SK-N-SH (cell line): ENCODE results near the gene CLDN3.
A peak's percentile ranks its signal among the peaks of the same experiment; 100 is the strongest.

Experiments used
- EP300 ChIP-seq, 2 experiments: IDR thresholded peaks; 2 replicates each; pipeline versions ENCODE4 v1.4.0 to v1.6.1; 2012; ENCODE audit warnings: borderline replicate concordance in 1 of 2, low read depth in 1 of 2, low read length in 1 of 2
- FOXM1 ChIP-seq: IDR thresholded peaks from 2 replicates; pipeline ENCODE4 v1.4.0; 2012; ENCODE audit warnings: low read depth, mild to moderate bottlenecking
- MXI1 ChIP-seq: IDR thresholded peaks from 2 replicates; pipeline ENCODE4 v1.6.1; 2012; ENCODE audit warnings: mild to moderate bottlenecking, low read depth, low read length, improper control_type of control experiment
- POLR2AphosphoS5 ChIP-seq: IDR thresholded peaks from 2 replicates; pipeline ENCODE4 v1.6.1; 2012; ENCODE audit warnings: low read depth, low read length
- RAD21 ChIP-seq: IDR thresholded peaks from 2 replicates; pipeline ENCODE4 v1.6.1; 2012; ENCODE audit warnings: mild to moderate bottlenecking, low read length
- TAF1 ChIP-seq: IDR thresholded peaks from 2 replicates; pipeline ENCODE4 v1.6.1; 2012; ENCODE audit warnings: low read depth, mild to moderate bottlenecking, low read length, moderate library complexity, borderline replicate concordance
- TF ChIP-seq, protein P1 (sequence below): IDR thresholded peaks from 2 replicates; pipeline ENCODE4 v1.4.0; 2012; ENCODE audit warnings: low read depth
- TF ChIP-seq, protein P2 (sequence below): fragments of 200-600 bp; sonication (generic); IDR thresholded peaks from 2 replicates; pipeline ENCODE4 v1.6.1; 2017; ENCODE audit warnings: antibody characterized with exemption, mild to moderate bottlenecking, moderate library complexity
- TF ChIP-seq, protein P3 (sequence below): IDR thresholded peaks from 2 replicates; pipeline ENCODE4 v1.4.0; 2012; ENCODE audit warnings: low read depth, borderline replicate concordance
- TF ChIP-seq, protein P4 (sequence below): IDR thresholded peaks from 2 replicates; pipeline ENCODE4 v1.6.1; 2012; ENCODE audit warnings: mild to moderate bottlenecking, low read depth, low read length, moderate library complexity

DNA sequence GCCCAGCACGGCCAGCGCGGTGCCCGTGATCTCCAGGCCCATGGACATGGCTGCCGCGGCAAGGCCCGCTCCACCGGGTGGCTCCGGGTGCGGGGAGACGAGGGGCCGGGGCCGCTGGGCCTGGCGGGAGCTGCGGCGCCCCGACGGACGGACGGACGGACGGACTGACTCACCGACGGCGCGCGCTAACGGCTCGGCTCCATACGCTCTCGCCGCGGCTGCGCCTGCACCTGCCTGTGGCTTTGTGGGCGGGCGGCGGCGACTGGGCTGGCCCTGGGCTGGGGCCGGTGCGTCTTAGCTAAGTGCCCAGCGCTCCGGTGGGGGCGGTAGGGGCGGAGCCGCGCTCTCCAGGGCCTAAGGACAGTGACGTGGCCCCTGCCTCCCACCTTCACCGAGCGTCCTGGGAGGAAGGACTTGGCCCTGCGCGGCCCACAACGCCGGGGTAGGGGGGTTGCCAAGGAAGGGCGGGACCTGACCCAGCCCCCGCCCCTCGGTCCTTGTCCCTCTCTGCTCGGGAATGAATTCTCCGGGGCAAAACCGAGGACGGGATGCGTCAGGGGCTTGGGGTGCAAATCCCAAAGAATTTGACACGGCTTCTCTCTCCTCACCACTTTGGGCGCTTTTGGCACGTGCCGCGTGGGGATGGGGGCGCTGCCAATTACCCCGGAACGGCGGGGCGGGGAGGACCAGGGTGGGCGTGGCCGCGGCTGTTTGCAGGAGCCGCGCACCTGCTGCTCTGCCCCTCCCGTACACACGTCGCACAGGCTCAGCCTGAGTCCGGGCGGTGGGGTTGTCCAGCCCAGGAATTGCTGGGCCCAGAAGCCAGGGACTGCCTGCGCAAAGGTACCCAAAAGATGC is at the start of gene CLDN3:
- TF ChIP-seq, protein P1, sequence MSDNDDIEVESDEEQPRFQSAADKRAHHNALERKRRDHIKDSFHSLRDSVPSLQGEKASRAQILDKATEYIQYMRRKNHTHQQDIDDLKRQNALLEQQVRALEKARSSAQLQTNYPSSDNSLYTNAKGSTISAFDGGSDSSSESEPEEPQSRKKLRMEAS, result no peak
- TF ChIP-seq, protein P2, sequence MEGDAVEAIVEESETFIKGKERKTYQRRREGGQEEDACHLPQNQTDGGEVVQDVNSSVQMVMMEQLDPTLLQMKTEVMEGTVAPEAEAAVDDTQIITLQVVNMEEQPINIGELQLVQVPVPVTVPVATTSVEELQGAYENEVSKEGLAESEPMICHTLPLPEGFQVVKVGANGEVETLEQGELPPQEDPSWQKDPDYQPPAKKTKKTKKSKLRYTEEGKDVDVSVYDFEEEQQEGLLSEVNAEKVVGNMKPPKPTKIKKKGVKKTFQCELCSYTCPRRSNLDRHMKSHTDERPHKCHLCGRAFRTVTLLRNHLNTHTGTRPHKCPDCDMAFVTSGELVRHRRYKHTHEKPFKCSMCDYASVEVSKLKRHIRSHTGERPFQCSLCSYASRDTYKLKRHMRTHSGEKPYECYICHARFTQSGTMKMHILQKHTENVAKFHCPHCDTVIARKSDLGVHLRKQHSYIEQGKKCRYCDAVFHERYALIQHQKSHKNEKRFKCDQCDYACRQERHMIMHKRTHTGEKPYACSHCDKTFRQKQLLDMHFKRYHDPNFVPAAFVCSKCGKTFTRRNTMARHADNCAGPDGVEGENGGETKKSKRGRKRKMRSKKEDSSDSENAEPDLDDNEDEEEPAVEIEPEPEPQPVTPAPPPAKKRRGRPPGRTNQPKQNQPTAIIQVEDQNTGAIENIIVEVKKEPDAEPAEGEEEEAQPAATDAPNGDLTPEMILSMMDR, result no peak
- TF ChIP-seq FOXM1 (no peak), RAD21 (no peak), MXI1 (0 out of 2 replicates have a peak, but pooled peaks have one; percentile 23), POLR2AphosphoS5 (no peak), EP300 (IDR thresholded peaks at IDR 0.05; ENCODE audit: borderline replicate concordance in 1 of 2, low read depth in 1 of 2, low read length in 1 of 2) (no peak), TAF1 (no peak)
- TF ChIP-seq, protein P3, sequence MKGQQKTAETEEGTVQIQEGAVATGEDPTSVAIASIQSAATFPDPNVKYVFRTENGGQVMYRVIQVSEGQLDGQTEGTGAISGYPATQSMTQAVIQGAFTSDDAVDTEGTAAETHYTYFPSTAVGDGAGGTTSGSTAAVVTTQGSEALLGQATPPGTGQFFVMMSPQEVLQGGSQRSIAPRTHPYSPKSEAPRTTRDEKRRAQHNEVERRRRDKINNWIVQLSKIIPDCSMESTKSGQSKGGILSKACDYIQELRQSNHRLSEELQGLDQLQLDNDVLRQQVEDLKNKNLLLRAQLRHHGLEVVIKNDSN, result no peak
- TF ChIP-seq, protein P4, sequence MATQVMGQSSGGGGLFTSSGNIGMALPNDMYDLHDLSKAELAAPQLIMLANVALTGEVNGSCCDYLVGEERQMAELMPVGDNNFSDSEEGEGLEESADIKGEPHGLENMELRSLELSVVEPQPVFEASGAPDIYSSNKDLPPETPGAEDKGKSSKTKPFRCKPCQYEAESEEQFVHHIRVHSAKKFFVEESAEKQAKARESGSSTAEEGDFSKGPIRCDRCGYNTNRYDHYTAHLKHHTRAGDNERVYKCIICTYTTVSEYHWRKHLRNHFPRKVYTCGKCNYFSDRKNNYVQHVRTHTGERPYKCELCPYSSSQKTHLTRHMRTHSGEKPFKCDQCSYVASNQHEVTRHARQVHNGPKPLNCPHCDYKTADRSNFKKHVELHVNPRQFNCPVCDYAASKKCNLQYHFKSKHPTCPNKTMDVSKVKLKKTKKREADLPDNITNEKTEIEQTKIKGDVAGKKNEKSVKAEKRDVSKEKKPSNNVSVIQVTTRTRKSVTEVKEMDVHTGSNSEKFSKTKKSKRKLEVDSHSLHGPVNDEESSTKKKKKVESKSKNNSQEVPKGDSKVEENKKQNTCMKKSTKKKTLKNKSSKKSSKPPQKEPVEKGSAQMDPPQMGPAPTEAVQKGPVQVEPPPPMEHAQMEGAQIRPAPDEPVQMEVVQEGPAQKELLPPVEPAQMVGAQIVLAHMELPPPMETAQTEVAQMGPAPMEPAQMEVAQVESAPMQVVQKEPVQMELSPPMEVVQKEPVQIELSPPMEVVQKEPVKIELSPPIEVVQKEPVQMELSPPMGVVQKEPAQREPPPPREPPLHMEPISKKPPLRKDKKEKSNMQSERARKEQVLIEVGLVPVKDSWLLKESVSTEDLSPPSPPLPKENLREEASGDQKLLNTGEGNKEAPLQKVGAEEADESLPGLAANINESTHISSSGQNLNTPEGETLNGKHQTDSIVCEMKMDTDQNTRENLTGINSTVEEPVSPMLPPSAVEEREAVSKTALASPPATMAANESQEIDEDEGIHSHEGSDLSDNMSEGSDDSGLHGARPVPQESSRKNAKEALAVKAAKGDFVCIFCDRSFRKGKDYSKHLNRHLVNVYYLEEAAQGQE, result no peak
